ENCODE measurements around the gene ST8SIA4. TPM values are rescaled to one million over a fixed set of nuclear protein-coding genes. Genes with fewer than 3 reads are reported as not detected.

Gene ST8SIA4
- total RNA-seq, 1 donor from 2014 or later = 5.9 TPM

DNA sequence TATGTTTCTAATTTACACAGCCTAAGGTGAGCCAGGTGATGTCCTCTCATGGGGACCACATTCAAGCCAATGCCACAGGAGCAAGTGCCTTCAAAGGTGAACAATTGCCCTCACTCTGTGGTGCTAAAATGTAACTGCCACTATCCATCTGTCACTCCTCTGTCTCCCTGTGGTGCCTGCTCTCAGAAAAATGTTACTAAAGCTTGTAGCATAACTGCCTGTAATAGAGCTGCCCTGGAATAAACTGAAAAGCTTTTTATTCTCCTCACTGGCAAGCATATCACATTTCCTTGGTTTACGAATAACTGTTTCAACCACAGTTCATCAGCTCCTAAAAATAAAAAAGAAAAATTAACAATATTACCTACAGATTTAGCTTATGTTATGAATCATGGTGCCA is 142.4 kb downstream of the ST8SIA4 start:
- Mint-ChIP-seq H3K27me3 (ENCODE audit: low read depth) (no peaks in the 10 kb centered on the region), H3K4me3 (no peak overlapping the region), H3K9me3 (no peaks in the 10 kb centered on the region), H3K4me1 (peaks cover 4% of the 10 kb centered on the region), H3K36me3 (ENCODE audit: low read depth) (no peaks in the 10 kb centered on the region), H3K27ac (ENCODE audit: unreplicated experiment) (no peak overlapping the region)
- no peak for TF ChIP-seq CTCF (conservative IDR thresholded peaks at IDR 0.05)
- no peak for DNase-seq (ENCODE audit: low read depth, low spot score)

- Mint-ChIP-seq H3K4me3 (no peak overlapping the region), H3K9me3 (no peaks in the 10 kb centered on the region), H3K4me1 (peaks cover 4% of the 10 kb centered on the region), H3K27ac (ENCODE audit: unreplicated experiment) (no peak overlapping the region), H3K36me3 (ENCODE audit: low read depth) (no peaks in the 10 kb centered on the region), H3K27me3 (ENCODE audit: low read depth) (no peaks in the 10 kb centered on the region)
- DNase-seq (ENCODE audit: low read depth, low spot score) = no peak
- TF ChIP-seq CTCF (conservative IDR thresholded peaks at IDR 0.05) = no peak
These were observed 144.3 kb downstream of the ST8SIA4 start for GRCh38 chr5:100758780-100759179.

DNA sequence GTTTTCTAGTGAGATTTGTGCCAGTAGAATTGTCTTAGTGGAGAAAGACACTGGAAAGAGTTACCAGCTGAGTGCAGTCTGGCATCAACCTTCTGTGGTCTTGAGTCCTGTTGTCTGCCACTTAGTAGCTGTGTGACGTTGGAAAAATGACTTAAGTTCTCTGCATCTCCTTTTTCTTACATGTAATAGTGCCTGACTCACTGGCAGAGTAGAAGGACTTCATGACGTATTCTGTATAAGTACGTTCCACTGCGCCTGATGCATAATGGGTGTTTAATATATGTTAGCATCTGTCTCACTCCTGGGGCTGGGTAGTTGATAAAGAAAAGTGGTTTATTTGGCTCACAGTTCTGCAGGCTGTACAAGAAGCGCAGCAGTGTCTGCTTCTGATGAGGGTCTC is 144.8 kb downstream of the ST8SIA4 start:
- Mint-ChIP-seq H3K4me1 (peaks cover 4% of the 10 kb centered on the region), H3K27me3 (ENCODE audit: low read depth) (no peaks in the 10 kb centered on the region), H3K4me3 (no peak overlapping the region), H3K27ac (ENCODE audit: unreplicated experiment) (no peak overlapping the region), H3K9me3 (no peaks in the 10 kb centered on the region), H3K36me3 (ENCODE audit: low read depth) (no peaks in the 10 kb centered on the region)
- DNase-seq (ENCODE audit: low read depth, low spot score) = no peak
- TF ChIP-seq CTCF (conservative IDR thresholded peaks at IDR 0.05) = no peak

- no peak for TF ChIP-seq CTCF (conservative IDR thresholded peaks at IDR 0.05)
- H3K4me1 Mint-ChIP-seq = peaks cover 4% of the 10 kb centered on the region
- H3K27me3 Mint-ChIP-seq (ENCODE audit: low read depth) = no peaks in the 10 kb centered on the region
- DNase-seq (ENCODE audit: low read depth, low spot score) = no peak
- H3K9me3 Mint-ChIP-seq = no peaks in the 10 kb centered on the region
- H3K36me3 Mint-ChIP-seq (ENCODE audit: low read depth) = no peaks in the 10 kb centered on the region
- no peak overlapping the region for H3K4me3 Mint-ChIP-seq
- H3K27ac Mint-ChIP-seq (ENCODE audit: unreplicated experiment) = no peak overlapping the region
These were observed 145.5 kb downstream of the ST8SIA4 start for GRCh38 chr5:100757618-100758017.

Small RNAs within 50 kb of the gene (microRNA-seq; reads per million reads assigned to microRNA genes)
- not detected for gene MIR548P

Measured in neural crest cell (in vitro differentiated cells).